ENCODE data around the gene BMPR1B. TPM values are rescaled to one million over a fixed set of nuclear protein-coding genes. Genes with fewer than 3 reads are reported as not detected.

The BMPR1B gene
- total RNA-seq, 1 donor from 2014 or later: 9.3 TPM

DNA sequence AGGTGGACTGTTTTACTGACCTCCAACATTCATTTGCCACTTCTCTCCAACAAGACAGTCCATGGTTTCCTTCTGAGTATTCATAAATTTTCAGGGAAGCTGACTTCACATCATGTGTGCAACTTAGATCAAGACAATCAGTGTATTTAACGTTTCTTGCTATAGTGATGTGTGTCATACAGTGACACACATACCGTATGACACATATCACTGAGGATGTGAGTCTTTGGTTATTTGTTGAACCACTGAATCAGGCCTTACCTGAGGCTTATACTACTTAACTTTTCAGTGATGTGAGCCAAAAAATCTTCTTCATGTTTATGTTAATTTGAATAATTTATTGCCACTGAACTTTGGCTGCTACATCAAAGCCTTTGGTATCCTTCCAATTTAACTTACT lies 166.8 kb downstream of the BMPR1B start:
- Mint-ChIP-seq H3K27ac (no peak overlapping the region), H3K36me3 (no peaks in the 10 kb centered on the region), H3K27me3 (no peaks in the 10 kb centered on the region), H3K4me1 (ENCODE audit: unreplicated experiment) (peaks cover 10% of the 10 kb centered on the region), H3K9me3 (no peaks in the 10 kb centered on the region), H3K4me3 (no peak overlapping the region)
- no peak for DNase-seq (ENCODE audit: extremely low spot score, unreplicated experiment)
- TF ChIP-seq, protein P1, sequence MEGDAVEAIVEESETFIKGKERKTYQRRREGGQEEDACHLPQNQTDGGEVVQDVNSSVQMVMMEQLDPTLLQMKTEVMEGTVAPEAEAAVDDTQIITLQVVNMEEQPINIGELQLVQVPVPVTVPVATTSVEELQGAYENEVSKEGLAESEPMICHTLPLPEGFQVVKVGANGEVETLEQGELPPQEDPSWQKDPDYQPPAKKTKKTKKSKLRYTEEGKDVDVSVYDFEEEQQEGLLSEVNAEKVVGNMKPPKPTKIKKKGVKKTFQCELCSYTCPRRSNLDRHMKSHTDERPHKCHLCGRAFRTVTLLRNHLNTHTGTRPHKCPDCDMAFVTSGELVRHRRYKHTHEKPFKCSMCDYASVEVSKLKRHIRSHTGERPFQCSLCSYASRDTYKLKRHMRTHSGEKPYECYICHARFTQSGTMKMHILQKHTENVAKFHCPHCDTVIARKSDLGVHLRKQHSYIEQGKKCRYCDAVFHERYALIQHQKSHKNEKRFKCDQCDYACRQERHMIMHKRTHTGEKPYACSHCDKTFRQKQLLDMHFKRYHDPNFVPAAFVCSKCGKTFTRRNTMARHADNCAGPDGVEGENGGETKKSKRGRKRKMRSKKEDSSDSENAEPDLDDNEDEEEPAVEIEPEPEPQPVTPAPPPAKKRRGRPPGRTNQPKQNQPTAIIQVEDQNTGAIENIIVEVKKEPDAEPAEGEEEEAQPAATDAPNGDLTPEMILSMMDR (conservative IDR thresholded peaks at IDR 0.05): no peak

DNA sequence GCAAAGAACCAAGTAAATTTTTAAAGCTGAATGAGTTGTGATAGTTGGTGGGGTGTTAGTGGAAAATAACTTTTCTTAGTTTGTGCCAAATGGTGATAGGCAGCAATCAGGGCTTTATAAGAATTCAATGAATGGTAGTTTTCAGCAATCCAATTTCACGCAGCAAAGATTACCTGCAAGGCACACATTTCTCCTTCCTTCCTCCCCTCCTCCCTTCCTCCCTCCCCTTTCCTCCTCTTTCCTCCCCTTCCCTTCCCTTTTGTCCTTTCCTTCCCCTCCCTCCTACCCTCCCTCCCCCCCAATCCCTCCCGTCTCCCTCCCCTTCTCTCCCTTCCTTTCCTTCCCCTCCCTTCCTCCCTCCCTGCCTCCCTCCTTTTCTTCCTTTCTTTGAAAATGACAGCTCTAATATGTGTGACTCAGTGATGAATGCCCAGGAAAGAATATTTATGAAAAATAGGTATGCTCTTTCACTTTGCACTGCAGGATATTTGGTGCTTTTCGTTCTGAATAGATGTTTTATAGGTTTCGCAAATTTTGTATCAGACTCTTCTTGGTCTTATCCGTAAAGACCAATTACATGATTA lies 168.1 kb downstream of the BMPR1B start:
- no peaks in the 10 kb centered on the region for H3K36me3 Mint-ChIP-seq
- no peak overlapping the region for H3K4me3 Mint-ChIP-seq
- H3K27ac Mint-ChIP-seq: no peak overlapping the region
- TF ChIP-seq, protein P1 (conservative IDR thresholded peaks at IDR 0.05): no peak
- no peaks in the 10 kb centered on the region for H3K27me3 Mint-ChIP-seq
- H3K9me3 Mint-ChIP-seq: no peaks in the 10 kb centered on the region
- no peak for DNase-seq (ENCODE audit: extremely low spot score, unreplicated experiment)
- H3K4me1 Mint-ChIP-seq (ENCODE audit: unreplicated experiment): peaks cover 10% of the 10 kb centered on the region

DNA sequence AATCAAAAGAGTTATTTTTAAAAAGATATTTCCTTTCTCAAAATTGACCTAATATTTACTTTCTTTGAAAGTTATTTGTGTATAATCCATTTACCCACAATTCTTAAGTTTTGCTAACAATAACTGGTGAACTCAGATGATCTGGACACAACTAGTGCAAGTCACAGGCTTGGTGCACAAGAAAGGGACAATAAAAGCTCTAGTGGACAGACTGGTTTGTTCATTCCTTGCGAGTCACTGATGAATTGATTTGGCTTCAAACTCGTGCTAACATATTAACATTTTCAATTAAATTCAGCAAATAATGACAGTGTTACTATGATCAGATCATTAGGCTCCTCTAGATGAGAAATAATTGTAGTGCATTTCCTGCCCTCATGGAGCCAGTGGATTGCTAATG lies 169.2 kb downstream of the BMPR1B start:
- no peaks in the 10 kb centered on the region for H3K27me3 Mint-ChIP-seq
- H3K36me3 Mint-ChIP-seq: no peaks in the 10 kb centered on the region
- no peak overlapping the region for H3K27ac Mint-ChIP-seq
- no peak overlapping the region for H3K4me3 Mint-ChIP-seq
- H3K4me1 Mint-ChIP-seq (ENCODE audit: unreplicated experiment): peaks cover 18% of the 10 kb centered on the region
- H3K9me3 Mint-ChIP-seq: no peaks in the 10 kb centered on the region
- no peak for DNase-seq (ENCODE audit: extremely low spot score, unreplicated experiment)
- TF ChIP-seq, protein P1 (conservative IDR thresholded peaks at IDR 0.05): no peak

DNA sequence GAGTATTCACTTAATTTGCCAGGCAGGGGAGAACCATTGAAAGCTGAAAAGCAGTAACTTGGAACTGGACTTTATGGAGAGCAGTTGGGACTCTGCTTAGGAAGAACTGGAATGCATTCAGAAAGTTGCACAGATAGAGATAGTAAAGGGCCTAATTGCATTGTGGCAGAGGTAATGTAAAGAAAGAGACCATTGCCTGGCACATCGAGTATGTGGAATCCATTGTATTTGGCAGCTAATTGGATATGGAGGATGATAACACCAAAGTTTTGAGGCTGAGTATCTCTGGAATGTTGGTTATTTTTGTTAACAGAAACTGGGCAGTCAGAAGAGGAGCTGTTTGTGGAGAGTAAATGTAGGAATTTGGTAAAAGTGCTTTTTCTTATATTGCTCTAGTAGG lies 169.9 kb downstream of the BMPR1B start:
- Mint-ChIP-seq H3K4me3 (no peak overlapping the region), H3K27ac (no peak overlapping the region), H3K9me3 (no peaks in the 10 kb centered on the region), H3K36me3 (no peaks in the 10 kb centered on the region), H3K4me1 (ENCODE audit: unreplicated experiment) (peaks cover 19% of the 10 kb centered on the region), H3K27me3 (no peaks in the 10 kb centered on the region)
- DNase-seq (ENCODE audit: extremely low spot score, unreplicated experiment): no peak
- TF ChIP-seq, protein P1 (conservative IDR thresholded peaks at IDR 0.05): no peak

DNA sequence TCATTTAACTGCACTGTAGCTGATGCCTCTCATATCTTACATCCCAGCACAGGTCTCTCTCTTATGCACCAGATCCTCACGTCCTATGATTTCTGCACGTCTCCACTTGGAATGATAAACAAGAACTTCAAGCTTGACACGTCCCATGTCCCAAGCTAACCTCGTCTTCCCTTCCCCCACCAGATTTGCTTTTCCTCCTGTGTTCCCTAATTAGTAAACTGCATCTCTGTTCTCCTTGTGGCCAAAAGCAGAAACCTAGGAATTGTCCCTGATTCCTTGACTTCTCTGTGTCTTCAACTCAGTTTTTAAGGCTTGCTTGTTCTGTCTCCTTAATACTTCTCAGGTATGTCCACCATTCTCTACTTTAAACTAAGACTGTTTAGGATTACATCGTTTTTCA lies 171.9 kb downstream of the BMPR1B start:
- H3K4me1 Mint-ChIP-seq (ENCODE audit: unreplicated experiment): peaks cover 32% of the 10 kb centered on the region

More for the DNA sequence above, 171.9 kb downstream of the BMPR1B start:
- Mint-ChIP-seq H3K27me3 (no peaks in the 10 kb centered on the region), H3K9me3 (no peaks in the 10 kb centered on the region), H3K4me3 (no peak overlapping the region), H3K36me3 (no peaks in the 10 kb centered on the region), H3K27ac (no peak overlapping the region)
- DNase-seq (ENCODE audit: extremely low spot score, unreplicated experiment): no peak
- TF ChIP-seq, protein P1 (conservative IDR thresholded peaks at IDR 0.05): no peak
